Vagina (tissue), 2 donors: ENCODE results near the gene TGFBR3L.

ENCODE experiments used
- POLR2A ChIP-seq, 2 donors: fragments of 450-650 bp; IDR thresholded peaks; one replicate each; pipeline ENCODE4 v1.6.1; 2017; ENCODE audit warnings: antibody characterized with exemption in 2 of 2, mild to moderate bottlenecking in 2 of 2, moderate library complexity in 2 of 2
- POLR2AphosphoS5 ChIP-seq, 2 donors: sonication (generic); formaldehyde crosslinking; IDR thresholded peaks; one replicate each; pipeline ENCODE4 v1.9.0; 2017; ENCODE audit warnings: antibody characterized with exemption in 2 of 2, mild to moderate bottlenecking in 2 of 2, low read depth in 1 of 2; ENCODE audit not compliant: insufficient read depth in 1 of 2
- TF ChIP-seq, protein P1 (sequence below), 3 experiments: fragments of 450-650 bp in 2 of 3; fragments of 200-600 bp in 1 of 3; sonication (generic) in 1 of 3; IDR thresholded peaks; one replicate each; pipeline ENCODE4 v1.5.1; 2017 to 2019; ENCODE audit warnings: antibody characterized with exemption in 3 of 3, mild to moderate bottlenecking in 2 of 3, moderate library complexity in 2 of 3

DNA sequence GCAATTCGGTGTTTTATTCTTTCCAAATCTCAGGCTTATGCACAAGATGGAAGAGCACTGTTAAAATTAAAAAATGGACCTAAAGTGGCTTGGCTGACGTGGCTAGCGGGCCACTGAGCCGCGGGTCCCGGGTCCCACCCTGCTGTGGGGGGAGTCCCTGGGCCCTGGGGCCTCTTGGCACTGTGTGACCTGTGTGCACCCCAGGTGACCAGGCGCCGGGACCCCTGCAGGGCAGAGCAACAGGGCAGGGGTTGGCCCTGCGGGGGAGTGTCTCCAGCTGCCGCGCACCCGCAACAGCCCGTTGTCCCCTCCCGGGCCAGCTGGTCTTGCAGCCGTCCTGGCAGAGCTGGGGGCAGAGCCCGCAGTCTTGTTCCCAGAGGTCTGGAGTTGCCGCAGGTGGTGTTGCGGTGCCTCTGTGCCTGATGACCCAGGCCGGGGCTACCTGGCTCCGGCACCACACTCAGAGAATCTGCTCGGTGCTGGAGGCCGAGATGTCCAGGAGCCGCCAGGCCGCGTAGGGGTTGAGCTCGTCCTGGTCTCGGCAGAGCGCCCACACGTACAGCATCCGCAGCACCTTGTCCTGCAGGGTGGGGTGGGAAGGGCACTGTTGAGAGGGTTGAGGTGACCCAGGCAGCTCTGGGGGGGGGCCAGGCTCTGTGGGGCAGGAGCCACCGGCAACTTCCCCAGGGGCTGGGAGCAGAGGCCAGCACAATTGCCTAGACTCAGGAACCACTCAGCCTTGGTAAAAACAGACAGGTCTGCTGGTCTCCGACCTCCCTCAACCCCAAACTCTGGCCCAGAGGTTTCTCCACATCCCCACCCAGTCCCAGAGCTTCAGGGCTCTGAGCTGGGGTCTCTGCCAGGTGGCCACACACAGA is 12.3 kb downstream of the TGFBR3L start:
- TF ChIP-seq, protein P1, sequence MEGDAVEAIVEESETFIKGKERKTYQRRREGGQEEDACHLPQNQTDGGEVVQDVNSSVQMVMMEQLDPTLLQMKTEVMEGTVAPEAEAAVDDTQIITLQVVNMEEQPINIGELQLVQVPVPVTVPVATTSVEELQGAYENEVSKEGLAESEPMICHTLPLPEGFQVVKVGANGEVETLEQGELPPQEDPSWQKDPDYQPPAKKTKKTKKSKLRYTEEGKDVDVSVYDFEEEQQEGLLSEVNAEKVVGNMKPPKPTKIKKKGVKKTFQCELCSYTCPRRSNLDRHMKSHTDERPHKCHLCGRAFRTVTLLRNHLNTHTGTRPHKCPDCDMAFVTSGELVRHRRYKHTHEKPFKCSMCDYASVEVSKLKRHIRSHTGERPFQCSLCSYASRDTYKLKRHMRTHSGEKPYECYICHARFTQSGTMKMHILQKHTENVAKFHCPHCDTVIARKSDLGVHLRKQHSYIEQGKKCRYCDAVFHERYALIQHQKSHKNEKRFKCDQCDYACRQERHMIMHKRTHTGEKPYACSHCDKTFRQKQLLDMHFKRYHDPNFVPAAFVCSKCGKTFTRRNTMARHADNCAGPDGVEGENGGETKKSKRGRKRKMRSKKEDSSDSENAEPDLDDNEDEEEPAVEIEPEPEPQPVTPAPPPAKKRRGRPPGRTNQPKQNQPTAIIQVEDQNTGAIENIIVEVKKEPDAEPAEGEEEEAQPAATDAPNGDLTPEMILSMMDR (IDR thresholded peaks at IDR 0.05), result no peak
- TF ChIP-seq POLR2A (IDR thresholded peaks at IDR 0.05) (no peak), POLR2AphosphoS5 (IDR thresholded peaks at IDR 0.05; ENCODE audit: insufficient read depth in 1 of 2, low read depth in 1 of 2) (no peak)
